ENCODE results near the gene NOTCH3.

The NOTCH3 gene

GRCh38 chr19:15177269-15178116 lies 23.3 kb downstream of the NOTCH3 start:
- H3K4me3 ChIP-seq: no peak overlapping the region
- peaks cover 2% of the 10 kb centered on the region; the same call in 1 of the 2 replicates for H3K4me1 ChIP-seq
- H3K9me3 ChIP-seq: no peaks in the 10 kb centered on the region
- no peaks in the 10 kb centered on the region for H3K27me3 ChIP-seq (ENCODE audit: low read depth)
- in situ Hi-C loops (cut with MboI; ENCODE audit: low sequenced_read_pairs): loop anchor here (5.0 kb wide), 1 partner anchor 380 kb away; no protein-coding TSS in a partner anchor
- H3K36me3 ChIP-seq (replicated peaks): peaks cover 30% of the 10 kb centered on the region
- peak; percentile 81 to 90 for DNase-seq (ENCODE audit: low spot score in 2 of 2)

GRCh38 chr19:15175609-15176008 lies 25.2 kb downstream of the NOTCH3 start:
- DNase-seq (ENCODE audit: low spot score in 2 of 2): no peak
- in situ Hi-C loops (cut with MboI; ENCODE audit: low sequenced_read_pairs): loop anchor here (5.0 kb wide), 1 partner anchor 382 kb away; no protein-coding TSS in a partner anchor
- no peaks in the 10 kb centered on the region for H3K27me3 ChIP-seq (ENCODE audit: low read depth)
- no peak overlapping the region for H3K4me3 ChIP-seq
- H3K36me3 ChIP-seq (replicated peaks): peaks cover 18% of the 10 kb centered on the region
- H3K4me1 ChIP-seq: peaks cover 2% of the 10 kb centered on the region; the same call in 1 of the 2 replicates
- H3K9me3 ChIP-seq: no peaks in the 10 kb centered on the region

GRCh38 chr19:15173746-15174404 lies 26.9 kb downstream of the NOTCH3 start:
- Histone ChIP-seq H3K4me1 (peaks cover 2% of the 10 kb centered on the region; the same call in 1 of the 2 replicates), H3K27me3 (ENCODE audit: low read depth) (no peaks in the 10 kb centered on the region), H3K4me3 (no peak overlapping the region), H3K9me3 (no peaks in the 10 kb centered on the region), H3K36me3 (replicated peaks) (peaks cover 15% of the 10 kb centered on the region)
- in situ Hi-C loops (cut with MboI; ENCODE audit: low sequenced_read_pairs): no loop called here
- no peak for DNase-seq (ENCODE audit: low spot score in 2 of 2)

GRCh38 chr19:15170345-15170744 lies 30.4 kb downstream of the NOTCH3 start:
- DNase-seq (ENCODE audit: low spot score in 2 of 2): no peak
- Histone ChIP-seq H3K4me1 (no peaks in the 10 kb centered on the region), H3K36me3 (replicated peaks) (peaks cover 21% of the 10 kb centered on the region), H3K27me3 (ENCODE audit: low read depth) (no peaks in the 10 kb centered on the region), H3K9me3 (peaks cover 6% of the 10 kb centered on the region), H3K4me3 (no peak overlapping the region)
- in situ Hi-C loops (cut with MboI; ENCODE audit: low sequenced_read_pairs): no loop called here

GRCh38 chr19:15169541-15170285 lies 31.1 kb downstream of the NOTCH3 start:
- H3K36me3 ChIP-seq (replicated peaks): peaks cover 27% of the 10 kb centered on the region
- DNase-seq (ENCODE audit: low spot score in 2 of 2): no peak
- H3K4me1 ChIP-seq: no peaks in the 10 kb centered on the region
- H3K9me3 ChIP-seq: peaks cover 6% of the 10 kb centered on the region
- no peaks in the 10 kb centered on the region for H3K27me3 ChIP-seq (ENCODE audit: low read depth)
- no peak overlapping the region for H3K4me3 ChIP-seq
- in situ Hi-C loops (cut with MboI; ENCODE audit: low sequenced_read_pairs): no loop called here

- H3K9me3 ChIP-seq: peaks cover 6% of the 10 kb centered on the region
- in situ Hi-C loops (cut with MboI; ENCODE audit: low sequenced_read_pairs): no loop called here
- no peak for DNase-seq (ENCODE audit: low spot score in 2 of 2)
- H3K36me3 ChIP-seq (replicated peaks): peaks cover 52% of the 10 kb centered on the region
- no peaks in the 10 kb centered on the region for H3K27me3 ChIP-seq (ENCODE audit: low read depth)
- no peaks in the 10 kb centered on the region for H3K4me1 ChIP-seq
- H3K4me3 ChIP-seq: no peak overlapping the region
Observed at GRCh38 chr19:15166700-15167099, 34.1 kb downstream of the NOTCH3 start.

- Histone ChIP-seq H3K4me3 (no peak overlapping the region), H3K9me3 (peaks cover 4% of the 10 kb centered on the region), H3K27me3 (ENCODE audit: low read depth) (no peaks in the 10 kb centered on the region), H3K4me1 (no peaks in the 10 kb centered on the region), H3K36me3 (replicated peaks) (peaks cover 44% of the 10 kb centered on the region)
- in situ Hi-C loops (cut with MboI; ENCODE audit: low sequenced_read_pairs): no loop called here
- peak; percentile 33 to 72 for DNase-seq (ENCODE audit: low spot score in 2 of 2)
Observed at GRCh38 chr19:15161028-15161984, 39.5 kb downstream of the NOTCH3 start.

GRCh38 chr19:15159251-15159650 lies 41.5 kb downstream of the NOTCH3 start:
- DNase-seq (ENCODE audit: low spot score in 2 of 2): no peak

GRCh38 chr19:15156391-15156790 lies 44.4 kb downstream of the NOTCH3 start:
- H3K36me3 ChIP-seq (replicated peaks): peaks cover under 1% of the 10 kb centered on the region; the same call in 1 of the 2 replicates
- no peaks in the 10 kb centered on the region for H3K4me1 ChIP-seq
- no peak for DNase-seq (ENCODE audit: low spot score in 2 of 2)
- in situ Hi-C loops (cut with MboI; ENCODE audit: low sequenced_read_pairs): no loop called here
- peaks cover 7% of the 10 kb centered on the region for H3K9me3 ChIP-seq
- H3K4me3 ChIP-seq: no peak overlapping the region
- H3K27me3 ChIP-seq (ENCODE audit: low read depth): no peaks in the 10 kb centered on the region

More at GRCh38 chr19:15159251-15159650, 41.5 kb downstream of the NOTCH3 start:
- no peak overlapping the region for H3K4me3 ChIP-seq
- in situ Hi-C loops (cut with MboI; ENCODE audit: low sequenced_read_pairs): no loop called here
- peaks cover 4% of the 10 kb centered on the region for H3K9me3 ChIP-seq
- H3K36me3 ChIP-seq (replicated peaks): peaks cover 23% of the 10 kb centered on the region
- H3K4me1 ChIP-seq: no peaks in the 10 kb centered on the region
- H3K27me3 ChIP-seq (ENCODE audit: low read depth): no peaks in the 10 kb centered on the region

GRCh38 chr19:15155296-15155695 lies 45.5 kb downstream of the NOTCH3 start:
- in situ Hi-C loops (cut with MboI; ENCODE audit: low sequenced_read_pairs): no loop called here
- no peak for DNase-seq (ENCODE audit: low spot score in 2 of 2)
- Histone ChIP-seq H3K4me3 (no peak overlapping the region), H3K27me3 (ENCODE audit: low read depth) (no peaks in the 10 kb centered on the region), H3K36me3 (replicated peaks) (no peaks in the 10 kb centered on the region), H3K4me1 (no peaks in the 10 kb centered on the region), H3K9me3 (peaks cover 7% of the 10 kb centered on the region)

GRCh38 chr19:15154002-15154612 lies 46.7 kb downstream of the NOTCH3 start:
- 0 out of 2 replicates have a peak, but pooled peaks cover 4% of the 10 kb centered on the region for H3K27me3 ChIP-seq (ENCODE audit: low read depth)
- H3K36me3 ChIP-seq (replicated peaks): no peaks in the 10 kb centered on the region
- in situ Hi-C loops (cut with MboI; ENCODE audit: low sequenced_read_pairs): no loop called here
- peaks cover 7% of the 10 kb centered on the region for H3K9me3 ChIP-seq
- H3K4me1 ChIP-seq: no peaks in the 10 kb centered on the region
- no peak overlapping the region for H3K4me3 ChIP-seq
- peak; percentile 49 to 75 for DNase-seq (ENCODE audit: low spot score in 2 of 2)

- no peak for DNase-seq (ENCODE audit: low spot score in 2 of 2)
- in situ Hi-C loops (cut with MboI; ENCODE audit: low sequenced_read_pairs): no loop called here
- Histone ChIP-seq H3K27me3 (ENCODE audit: low read depth) (0 out of 2 replicates have a peak, but pooled peaks cover 6% of the 10 kb centered on the region), H3K9me3 (peaks cover 6% of the 10 kb centered on the region), H3K4me3 (no peak overlapping the region), H3K36me3 (replicated peaks) (no peaks in the 10 kb centered on the region), H3K4me1 (no peaks in the 10 kb centered on the region)
Observed at GRCh38 chr19:15149737-15150136, 51.1 kb downstream of the NOTCH3 start.
